Measurements from ENCODE around the gene RREB1.

GRCh38 chr6:7148100-7148822, 40.5 kb downstream of the RREB1 start:
- TF ChIP-seq CTCF (IDR thresholded peaks at IDR 0.05; ENCODE audit: insufficient read depth, low read length, poor library complexity, severe bottlenecking) (no peak), EZH2phosphoT487 (conservative IDR thresholded peaks at IDR 0.05; ENCODE audit: low read length) (no peak)
